Measurements from ENCODE around the gene FER.

- no peak for TF ChIP-seq CTCF (conservative IDR thresholded peaks at IDR 0.05)
- TF ChIP-seq ZFX (IDR thresholded peaks at IDR 0.05) = no peak
These were observed at the start of gene FER for GRCh38 chr5:108747774-108748400.
